GM19324 (cell line): Measurements from ENCODE around the gene SOX9.

Experiments used
- ATAC-seq: cut with Tn5 transposase; IDR thresholded peaks from one replicate; pipeline ENCODE4 v1.9.1; 2021; ENCODE audit warnings: mild to moderate bottlenecking, moderate library complexity; ENCODE audit not compliant: unreplicated experiment, low FRiP score

SOX9 gene

DNA sequence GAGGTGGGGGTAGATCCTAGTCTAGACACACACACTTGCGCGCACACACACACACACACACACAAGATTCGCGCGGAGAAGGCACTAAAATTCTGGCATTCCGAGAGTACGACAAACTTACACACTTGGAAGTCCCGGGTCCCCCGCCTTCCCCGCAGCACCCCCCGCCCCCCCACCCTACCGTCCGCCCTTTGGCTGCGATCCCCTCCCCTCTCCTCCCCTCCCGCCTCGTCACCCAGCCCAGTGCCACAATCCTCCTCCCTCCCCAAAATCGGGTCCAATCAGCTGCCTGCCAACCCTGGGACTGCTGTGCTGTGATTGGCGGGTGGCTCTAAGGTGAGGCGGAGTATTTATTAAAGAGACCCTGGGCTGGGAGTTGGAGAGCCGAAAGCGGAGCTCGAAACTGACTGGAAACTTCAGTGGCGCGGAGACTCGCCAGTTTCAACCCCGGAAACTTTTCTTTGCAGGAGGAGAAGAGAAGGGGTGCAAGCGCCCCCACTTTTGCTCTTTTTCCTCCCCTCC, at the start of gene SOX9:
Gene SOX9 (plus strand): TSS at position 379 of the 522 bp plus-strand sequence. CDS start 372 bp downstream, outside the sequence.
- peak; percentile 87 for ATAC-seq

DNA sequence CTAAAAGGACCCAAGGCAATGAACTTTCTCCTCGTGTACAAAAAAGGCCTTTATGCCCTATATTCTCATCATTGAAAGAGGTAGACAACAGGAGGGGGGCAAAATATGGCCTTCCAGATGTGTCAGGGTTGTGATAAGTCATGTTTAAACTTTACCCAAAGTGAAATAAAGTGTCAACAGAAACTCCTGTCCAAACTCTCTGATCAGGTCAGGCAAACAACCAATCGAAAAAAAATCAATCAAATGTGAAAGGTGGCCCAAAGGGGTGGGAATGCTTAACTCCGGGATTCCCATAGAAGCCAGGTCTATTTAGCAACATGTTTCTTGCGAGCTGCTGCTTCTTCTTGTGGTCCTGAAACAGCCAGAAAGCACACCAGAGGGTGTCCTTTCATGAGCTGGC, 49.5 kb upstream of the SOX9 start:
- no peak for ATAC-seq

DNA sequence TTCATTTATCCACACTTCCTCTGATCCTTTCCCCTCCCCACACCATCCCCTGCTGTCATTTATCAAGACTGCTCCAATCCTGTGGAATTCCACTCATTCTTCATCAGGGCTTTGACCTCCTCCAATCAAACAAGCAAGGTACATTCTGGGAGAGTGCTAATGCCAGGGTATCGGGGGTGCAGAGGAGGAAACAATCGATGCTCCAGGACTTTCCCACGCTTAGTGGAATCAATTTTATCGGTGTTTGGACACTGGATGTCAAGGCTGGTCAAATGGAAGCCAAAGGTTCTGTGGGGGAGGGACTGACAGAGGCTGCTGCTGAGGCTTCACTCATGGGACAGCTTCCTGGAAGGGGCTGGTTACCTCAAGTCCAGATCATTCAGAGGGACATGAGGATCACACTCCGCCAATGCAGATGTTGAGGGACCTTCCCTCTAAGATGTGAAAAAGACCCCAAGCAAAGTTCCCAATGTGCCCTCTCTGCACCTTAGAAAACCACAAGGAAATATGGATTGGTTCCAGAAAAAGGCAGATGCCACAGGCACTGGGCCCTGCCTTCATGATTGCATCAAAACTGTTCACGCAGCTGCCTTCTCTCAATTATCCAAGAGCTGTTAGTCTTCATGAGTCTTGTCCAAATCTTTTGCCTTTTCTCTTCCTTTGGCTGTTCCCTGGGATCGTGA, 44.7 kb upstream of the SOX9 start:
- ATAC-seq, result no peak

DNA sequence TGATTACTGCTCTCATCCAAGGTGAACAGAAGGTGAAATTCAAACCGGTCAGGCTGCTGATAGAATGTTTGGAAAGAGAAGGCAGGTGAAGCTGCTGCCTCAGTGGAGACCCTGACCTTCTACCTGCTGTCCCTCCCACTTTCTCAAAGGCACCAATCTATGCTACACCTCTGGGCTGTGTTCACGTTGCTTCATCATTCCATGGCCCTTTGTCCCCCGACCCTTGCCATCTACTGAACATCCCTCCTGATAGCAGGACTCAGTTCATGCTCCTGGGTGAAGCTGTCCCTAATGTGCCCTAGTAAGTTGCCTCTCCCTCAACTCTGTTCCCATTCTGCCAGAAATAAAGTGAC, 44.2 kb upstream of the SOX9 start:
- no peak for ATAC-seq

DNA sequence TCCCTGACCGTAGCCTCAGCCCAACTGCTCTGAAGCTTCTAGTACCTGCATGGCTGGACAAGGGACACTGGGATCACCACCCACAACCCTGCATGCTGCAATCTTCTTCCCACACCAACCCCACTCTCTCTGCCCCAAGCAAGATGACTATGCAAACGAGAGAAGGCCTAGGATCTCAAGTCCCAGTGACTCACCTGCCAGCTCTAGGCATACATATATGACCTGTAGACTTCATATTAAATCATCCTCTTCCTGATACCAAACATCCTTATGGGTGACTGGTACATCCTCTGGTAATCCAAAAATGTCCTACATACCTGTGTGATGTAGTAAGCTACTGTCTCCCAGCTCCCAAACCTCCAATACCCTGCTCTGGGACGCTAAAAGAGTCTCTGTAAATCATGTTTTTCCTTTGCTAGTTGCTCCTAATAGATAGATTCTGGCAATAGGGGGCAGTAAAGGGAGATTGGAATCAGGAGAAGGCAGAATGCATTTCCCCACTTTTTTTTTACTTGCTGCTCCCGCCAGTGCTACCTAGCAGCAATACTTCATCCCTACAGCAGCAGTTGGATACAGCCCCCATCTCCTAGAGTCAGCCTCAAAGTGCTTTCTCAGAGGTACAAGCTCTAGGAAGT, 43.4 kb upstream of the SOX9 start:
- no peak for ATAC-seq

DNA sequence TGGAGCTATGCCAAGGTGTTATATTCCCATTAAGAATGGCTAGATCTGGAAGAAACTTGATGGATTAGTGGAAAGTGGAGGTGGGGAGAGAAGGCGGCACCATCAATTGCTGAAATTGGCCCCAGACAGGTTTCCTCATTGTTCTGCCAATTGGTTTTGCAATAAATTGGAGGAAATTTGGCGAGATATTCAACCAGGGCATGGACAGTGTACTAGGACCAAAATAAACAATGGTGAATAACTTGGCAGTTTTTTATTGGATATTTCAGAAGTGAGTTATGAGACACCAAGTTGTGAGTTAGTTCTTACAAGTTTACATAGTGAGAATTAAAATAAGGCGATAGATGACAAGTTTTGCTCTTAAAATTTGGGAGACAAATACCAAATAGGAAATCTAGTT, 41.1 kb upstream of the SOX9 start:
- no peak for ATAC-seq

DNA sequence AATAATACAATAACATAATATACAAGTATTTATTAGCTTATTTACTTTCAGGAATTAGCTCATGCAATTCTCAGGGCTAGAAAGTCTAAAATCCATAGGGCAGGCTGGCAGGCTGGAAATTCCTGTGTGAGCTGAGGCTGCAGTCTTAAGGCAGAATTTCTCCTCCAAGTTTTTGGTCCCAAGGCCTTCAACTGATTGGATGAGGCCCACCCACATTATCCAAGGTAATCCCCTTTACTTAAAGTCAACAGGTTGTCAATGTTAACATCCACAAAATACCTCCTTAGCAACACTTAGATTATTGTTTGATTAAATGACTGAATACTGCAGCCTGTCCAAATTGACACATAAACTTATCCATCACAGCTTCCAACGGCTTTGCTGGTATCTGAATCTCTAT, 32.9 kb upstream of the SOX9 start:
- no peak for ATAC-seq

DNA sequence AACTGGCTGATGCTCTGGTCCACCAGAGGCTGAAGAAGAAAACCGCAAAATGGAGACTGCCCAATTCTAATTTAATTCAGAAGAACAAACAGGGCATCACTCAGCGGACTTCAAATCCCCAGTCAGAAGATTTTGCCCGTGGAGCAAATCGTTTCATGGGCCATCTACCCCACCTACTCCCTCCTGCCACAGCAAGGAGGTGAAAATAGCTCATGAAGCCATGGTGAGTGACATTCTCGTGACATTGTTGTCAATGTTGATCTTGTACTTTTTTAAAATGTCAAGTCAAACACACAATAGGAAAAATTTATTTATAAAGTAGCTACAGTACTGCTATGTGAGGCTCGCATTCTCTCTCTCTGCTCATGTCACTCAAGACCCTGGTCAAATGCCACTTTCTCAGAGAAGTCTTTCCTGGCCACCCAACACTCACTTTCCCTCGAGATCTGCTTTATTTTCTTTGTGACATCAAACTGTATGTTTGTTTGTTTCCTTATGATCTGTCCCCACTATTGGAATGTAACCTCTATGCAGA, 31.3 kb upstream of the SOX9 start:
- ATAC-seq, result no peak

DNA sequence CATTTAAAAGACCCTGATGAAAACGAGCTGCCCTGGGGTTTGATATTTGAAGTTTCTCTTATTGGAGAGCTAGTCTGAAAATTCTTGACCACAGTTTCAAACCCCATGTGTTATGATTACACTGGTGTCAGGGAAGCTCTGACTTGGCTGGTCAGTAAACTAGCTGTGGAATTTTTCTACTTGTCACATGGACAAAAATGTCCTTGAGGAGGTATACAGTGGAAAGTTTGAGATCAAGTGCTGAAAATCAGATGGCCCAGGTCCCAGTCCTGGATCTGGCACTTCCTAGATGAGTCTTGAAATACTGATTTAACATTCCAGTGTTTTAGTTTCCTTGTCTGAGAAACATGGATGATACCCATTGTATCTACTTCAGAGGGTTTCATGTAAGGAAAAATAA, 30.7 kb upstream of the SOX9 start:
- ATAC-seq, result no peak

DNA sequence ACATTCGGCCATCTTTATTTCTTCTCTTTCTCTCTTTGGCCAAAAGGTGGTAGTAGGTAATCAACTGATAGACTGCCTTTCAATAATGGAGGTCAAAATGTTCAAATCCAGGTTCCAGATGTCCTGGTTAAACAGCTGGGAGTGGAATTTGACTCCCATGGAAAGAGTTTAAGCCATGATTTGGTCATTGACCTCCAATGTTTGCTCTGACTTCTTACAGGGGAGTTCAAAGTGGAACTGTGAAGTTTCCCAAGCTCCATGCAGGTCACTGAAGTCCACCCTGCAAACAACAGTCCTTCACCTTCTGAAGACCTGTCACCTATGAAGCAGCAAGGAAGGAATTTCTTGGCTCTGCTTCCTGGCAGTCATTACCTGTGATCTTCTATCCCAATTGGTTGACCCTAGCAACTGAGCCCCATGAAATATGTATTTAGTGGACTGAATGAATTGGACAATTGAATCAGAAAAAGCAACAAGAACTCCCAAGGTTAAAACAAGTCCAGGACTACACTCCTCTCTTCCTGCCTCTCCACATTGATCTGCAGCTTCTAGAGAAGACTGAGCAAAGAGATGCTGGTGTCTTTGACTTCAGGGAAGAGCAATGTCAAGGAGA, 28.0 kb upstream of the SOX9 start:
- ATAC-seq, result no peak

DNA sequence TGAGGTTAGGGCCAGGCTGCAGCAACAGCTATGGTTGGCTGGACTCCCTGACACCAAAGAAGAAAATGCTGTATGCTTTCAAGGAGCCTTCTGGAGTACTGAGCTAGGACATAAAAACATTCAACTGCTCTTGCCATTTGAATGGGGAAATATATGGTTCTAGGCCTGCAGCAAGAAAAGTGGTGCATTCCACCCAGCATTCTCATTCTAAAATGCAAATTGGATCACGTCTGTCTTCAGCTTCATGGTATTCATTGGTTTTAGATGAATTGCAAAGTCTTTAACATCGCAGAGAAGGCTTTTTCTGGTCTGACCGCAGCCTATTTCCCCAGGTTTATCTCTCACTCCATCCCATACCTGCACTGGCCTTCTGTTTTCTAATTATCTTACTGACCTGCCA, 27.1 kb upstream of the SOX9 start:
- no peak for ATAC-seq

DNA sequence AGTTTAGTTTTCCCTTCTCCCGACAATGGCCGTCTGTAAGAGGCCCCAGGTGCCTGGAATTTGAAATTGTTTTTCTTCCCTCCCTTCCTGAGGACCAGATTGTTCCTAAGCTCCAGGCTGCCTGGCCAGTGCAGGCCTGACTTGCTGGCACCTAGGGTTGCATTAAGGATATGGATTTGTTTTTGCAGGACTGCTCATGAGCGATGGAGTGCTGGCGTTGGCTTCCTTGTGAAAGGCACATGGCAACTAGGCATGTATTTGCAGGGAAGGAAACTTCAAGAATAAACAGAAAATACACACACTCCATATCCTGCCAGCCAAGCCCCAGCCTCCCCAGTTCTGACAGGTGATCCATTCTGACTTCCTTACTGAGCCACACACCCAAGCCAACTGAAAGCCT, 25.5 kb upstream of the SOX9 start:
- ATAC-seq, result no peak

DNA sequence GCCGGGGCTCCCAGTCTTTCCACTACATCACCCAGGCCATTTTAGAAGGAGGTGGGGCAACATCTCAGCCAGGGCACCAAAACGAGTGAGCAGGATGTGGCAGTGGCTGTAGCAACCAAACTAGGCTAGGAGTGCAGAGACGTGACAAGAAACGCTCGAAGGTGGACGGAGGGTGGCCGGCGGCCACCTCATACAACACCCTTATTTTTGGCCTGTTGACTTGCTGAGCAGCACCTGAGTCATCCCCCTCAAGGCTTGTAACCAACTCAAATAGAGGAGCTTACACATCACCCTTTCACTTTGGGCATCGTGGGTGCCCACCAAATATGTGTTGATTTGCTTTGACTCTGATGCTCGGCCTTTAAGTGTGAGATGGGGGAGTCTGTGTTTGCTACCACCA, 23.7 kb upstream of the SOX9 start:
- no peak for ATAC-seq

DNA sequence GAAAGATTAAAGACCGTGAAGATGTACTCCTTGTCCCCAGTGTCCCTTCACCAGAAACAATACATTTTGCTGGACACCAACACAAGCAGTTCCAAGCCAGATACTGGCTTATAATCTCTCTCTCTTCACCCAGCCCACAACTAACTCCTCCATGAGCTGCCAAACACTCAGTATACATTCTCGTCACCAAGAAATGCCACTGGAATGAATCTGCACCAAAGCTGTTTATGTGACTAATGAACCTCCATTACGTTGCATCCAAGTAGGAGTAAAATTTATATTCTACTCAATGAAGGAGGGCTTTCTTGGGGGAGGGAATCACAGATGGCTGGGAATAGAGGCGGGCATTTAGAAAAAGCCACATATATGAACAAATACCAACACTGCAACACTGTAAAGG, 20.9 kb upstream of the SOX9 start:
- no peak for ATAC-seq

DNA sequence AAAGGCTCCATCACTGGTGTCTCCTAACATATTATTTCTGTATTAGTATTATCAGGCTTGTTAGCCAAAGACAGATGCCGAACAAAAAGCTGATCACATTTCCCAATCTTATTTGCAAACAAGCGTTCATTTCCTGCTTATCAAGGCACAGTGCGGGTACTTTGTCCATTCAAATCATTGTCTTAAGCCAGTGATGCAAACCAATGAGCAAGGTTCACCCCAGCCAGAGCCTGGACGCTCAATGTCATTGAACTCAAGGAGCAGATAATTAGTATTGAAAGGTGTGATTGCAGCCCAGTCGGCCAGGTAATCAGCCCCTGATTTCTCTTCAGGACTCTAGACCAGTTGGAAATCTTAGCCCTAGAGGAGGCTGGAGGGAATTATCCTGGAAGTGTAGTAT, 20.4 kb upstream of the SOX9 start:
- no peak for ATAC-seq

DNA sequence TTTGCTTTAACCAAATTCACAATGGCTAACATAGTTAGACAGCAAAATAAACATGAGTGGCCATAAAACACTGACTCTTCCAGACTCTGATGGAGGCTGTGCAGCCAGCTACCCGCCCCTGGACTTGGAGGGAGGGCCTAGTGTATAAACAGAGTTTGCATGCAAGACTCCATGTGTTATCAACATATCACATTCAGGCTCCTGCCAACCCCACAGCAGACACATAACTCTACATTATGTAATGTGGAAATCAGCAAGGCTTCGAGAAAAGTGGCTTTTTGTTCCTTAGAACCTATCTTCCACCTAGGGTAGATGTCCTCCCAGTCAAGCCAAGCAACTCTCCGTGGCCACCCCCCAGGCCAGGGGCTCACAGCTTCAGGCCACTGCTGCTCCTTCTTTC, 19.3 kb upstream of the SOX9 start:
- no peak for ATAC-seq

DNA sequence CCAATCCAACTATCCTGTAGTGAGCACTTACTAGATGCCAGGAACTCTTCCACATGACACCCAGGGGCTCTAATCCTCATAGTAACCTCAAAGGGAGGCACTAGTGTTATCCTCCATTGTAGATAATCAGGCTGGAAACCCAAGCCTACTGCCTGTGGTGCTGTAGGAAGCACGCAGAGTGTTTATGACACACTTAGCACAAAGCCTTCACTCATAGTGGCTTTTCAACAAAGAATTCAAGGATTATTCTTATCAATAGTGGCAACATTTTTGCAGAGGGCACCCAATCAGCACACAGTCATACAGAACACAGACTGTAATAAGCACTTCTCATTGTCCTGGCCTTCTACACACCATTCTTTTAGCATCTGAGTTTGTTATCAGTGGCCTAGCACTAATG, 18.5 kb upstream of the SOX9 start:
- ATAC-seq, result no peak

DNA sequence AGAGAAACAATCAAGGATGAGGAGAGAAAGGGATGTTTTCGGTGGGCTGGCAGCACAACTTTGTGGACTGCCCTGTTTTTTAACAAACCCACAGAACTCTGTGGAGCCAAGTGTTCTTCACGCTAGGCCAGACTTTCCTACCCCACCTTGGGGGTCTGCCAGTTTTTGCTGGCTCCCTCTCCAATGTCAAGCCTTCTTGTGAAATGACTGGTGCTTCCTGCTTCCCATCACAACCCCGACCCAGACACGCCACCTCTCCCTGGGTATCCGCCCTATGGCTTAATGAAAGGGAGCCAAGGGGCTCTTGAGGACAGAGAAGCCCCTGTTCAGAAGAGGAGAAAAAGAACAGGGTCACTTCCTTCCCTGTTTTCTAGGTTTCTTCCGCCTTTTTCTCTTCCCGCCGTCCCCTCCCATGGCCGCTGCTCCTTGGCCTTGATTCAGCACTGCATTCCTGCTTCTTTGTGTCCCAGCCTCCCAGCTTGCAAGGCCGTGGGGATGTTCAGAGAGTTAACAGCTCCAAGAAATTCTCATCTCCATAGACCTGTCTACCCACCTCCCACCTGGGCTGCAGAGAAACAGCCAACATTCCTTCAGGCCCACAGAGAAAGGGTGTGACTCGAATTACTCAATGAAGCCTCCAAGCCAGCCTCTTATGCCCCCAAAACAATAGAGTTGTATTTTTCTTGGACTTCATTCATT, 16.5 kb upstream of the SOX9 start:
- no peak for ATAC-seq

DNA sequence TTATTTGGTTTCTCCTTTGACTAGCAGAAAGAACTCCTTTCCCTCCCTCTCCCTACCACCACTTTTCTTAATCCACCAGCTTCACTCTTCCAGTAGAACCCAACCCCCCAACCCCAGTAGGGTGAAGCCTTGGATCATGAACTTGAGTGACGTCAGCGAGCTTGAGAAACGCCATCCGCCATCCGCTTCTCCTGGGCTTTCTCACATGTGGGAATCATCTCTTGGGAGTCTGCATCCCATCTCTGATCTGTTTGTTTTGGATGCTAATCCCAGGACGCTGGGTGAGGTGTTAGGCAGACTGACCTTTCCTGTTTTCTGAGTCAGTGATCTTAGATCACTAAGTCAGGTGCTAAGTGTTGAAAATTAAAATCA, 16.0 kb upstream of the SOX9 start:
- ATAC-seq, result no peak

DNA sequence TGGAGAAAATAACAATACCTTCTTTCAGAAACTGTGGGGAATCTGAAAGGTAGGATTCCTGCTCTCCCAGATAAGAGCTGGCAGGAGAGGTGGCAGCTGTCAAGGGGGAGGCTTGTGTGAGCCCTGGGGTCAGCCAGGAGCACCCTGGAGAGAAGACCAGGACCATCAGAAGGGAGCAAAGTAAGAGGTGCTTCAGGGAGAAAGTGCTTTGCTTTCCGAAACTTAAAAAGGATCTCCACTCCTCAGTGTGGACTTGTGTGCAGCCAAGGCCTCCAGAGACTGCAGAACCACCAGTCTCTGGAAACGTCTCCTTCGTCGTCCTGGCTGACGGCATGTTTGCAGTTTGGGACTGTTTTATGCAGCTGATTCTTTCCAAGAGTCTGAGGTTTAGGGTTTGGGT, 13.7 kb upstream of the SOX9 start:
- ATAC-seq, result no peak

DNA sequence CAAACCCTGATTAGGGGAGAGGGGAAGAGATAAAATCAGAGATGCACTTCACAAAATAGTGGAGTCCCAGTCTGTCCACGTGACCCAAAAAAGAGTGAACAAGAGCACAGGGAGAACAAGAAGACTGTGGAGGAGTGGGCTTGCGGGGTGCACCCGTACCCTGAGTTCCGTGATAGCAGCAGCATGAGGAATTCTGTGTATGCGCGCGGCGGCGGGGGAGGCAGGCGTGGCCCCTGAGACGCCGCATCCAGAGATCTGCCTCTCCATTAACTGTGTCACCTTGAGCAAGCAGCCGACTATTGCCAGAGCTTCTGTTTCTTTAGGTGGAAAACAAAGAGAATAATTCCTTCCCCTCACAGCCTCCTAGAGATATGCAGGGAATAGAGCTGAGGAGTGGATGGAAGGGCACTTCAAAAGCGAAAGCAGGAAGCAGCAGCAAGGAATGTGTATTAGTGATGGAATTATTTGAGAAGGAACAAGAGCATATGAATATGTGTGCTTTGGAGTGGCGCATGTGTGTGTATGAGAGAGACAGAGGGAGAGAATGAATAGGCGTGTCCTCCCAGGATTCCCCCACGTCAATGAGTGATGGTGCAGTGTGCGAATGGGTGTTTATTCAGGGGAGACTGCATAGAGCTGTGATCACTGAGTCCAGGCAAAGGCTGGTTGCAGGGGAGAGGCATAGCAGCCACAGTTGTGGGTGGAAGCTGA, 10.4 kb upstream of the SOX9 start:
- no peak for ATAC-seq
